Muscle of arm (tissue), 12 donors: ENCODE results near the gene MACROH2A1. TPM values are rescaled to one million over a fixed set of nuclear protein-coding genes. Genes with fewer than 3 reads are reported as not detected.

Experiments
- DNase-seq: peaks from one replicate; pipeline ENCODE4 v3.0.0-alpha.2; 2013
- polyA plus RNA-seq, 12 donors: library from polyadenylated mRNA; unstranded; fragments of 120-200 nt; gene quantifications; one replicate each; pipeline ENCODE4 v1.2.1, GENCODE V29; 2013; ENCODE audit not compliant: insufficient read length in 12 of 12

The MACROH2A1 gene
- polyA plus RNA-seq, 12 donors: 88.1 to 197 (median 101) TPM; not detected in 1

DNA sequence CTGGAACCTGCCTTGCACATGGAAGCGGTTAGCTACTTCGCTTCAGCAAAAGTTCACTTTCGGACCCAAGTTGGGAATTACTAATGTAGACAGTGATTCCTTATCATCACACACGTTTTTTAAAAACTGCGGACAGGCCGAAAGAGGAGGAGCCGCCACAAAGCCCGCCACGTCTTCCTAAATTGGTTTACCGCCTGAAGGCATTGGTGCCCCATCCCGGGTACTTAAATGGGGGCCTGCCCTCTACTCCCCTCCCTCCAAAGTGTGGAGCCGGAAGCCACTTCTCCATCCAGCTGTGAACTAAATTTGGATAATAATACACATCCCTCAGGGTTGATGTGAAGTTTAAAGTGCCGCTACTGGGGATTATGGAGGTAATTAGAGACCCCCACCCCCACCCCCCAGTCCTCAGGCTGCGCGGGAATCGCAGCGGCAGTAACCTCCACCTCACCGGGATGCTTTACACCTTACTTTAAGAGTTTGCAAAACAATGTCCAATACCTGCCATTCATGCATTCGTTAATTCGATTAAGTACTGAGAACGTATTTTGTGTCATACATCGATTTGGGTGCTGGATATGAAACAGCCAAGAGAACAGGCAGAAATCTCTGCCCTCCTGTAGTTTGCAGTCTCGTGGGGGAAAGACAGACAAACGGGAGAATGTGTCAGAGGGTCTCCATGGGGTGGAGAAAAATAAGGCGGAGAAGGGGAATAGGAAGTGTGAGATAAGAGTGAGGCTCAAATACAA is 937 bp upstream of the MACROH2A1 start:
- DNase-seq: peak; percentile 43

DNA sequence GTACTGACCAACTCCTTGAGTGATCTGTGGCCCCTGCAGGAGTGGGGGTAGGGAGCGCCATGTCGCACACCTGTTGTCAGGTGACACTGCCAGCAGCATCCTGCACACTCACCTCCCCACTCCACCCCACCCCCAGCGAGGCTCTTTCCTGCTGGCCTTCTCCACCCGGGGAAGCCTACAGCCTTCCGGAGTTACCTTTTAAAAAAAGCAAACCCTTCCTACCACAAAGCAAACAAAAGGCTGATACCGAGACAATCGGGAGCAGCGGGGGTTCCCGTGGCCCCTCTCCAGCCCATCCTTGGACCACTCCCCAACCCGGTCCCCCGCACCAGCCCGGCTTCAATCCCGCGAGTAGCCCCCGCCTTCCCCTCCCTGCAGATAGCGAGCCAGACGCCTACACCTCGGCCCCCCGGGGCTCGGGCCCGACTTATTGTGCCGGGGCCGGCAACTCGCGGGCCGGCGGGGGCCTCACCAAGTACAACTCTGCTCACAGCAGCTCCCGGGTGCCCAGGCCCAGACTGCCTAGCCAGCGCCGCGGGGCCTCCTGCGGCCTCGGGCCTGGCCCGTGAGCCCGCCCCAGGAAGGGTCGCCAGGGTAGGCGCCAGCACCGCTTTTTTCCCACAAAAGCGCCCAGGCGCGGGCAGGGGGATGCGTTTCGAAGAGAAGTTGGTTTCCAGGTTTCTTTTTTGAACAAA is 724 bp downstream of the MACROH2A1 start:
- no peak for DNase-seq

DNA sequence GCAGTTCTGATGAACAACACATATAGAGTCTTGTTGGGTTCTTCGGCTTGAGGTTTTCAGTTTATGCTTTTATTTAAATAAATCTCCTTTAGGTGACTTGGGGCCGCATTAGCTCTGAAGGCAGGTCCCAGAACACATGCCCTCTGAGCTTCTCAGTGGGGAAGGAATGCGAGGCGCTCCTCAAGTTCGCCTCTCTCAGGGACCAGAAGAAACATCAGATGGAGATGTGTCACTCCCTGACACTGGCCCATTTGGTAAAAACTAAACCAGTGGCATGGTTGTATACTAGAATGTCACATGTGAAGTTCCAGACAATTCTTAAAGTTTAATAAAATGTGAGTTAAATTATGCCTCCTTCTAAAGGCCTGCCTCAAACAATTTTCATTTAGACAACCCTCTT is 1.9 kb downstream of the MACROH2A1 start:
- DNase-seq: no peak

DNA sequence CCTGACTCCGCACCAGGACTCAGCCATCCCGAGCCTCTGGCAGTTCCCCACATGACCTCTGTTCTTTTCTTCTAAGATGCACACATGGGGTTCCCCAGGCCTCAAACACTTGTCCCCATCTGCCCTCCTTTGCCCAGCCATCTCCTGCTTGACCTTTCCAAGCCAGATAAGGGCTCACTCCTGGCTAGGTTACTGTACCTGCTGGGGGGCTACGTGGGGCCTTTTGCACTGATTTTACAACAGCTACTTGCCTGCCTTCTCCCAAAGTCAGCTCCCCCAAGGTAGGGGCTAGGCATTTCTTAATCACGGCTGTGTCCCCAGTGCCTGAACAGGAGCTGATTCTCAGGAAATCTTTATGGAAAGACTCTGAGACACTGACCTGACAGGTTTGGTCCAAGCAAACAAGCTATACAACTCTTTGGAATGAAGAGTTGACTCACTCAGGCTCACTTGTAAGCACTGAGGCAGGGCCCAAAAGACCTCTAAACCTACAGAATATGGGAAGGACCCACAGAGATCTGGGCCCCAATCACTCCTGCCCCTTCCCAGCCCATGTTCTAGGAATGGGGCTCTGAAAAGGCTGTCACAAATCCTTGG is 2.5 kb downstream of the MACROH2A1 start:
- no peak for DNase-seq

DNA sequence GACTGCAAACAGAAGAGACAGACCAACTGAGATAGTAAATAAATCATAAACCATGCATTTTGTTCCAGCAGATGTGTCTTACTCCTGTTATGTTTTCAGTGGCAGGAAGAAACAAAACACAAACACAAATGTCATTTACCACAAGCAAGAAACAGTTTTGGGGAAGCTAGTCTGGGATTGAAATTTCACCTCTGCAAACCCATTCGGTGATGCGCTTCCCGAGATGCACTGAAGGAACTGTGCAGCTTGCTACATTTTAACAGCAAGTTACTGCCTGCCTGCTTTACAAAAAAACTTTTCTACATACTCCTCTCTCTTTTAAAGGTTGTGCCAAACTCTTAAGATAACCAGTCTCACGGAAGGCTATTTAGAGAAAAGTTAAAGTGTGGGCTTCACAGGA is 3.2 kb downstream of the MACROH2A1 start:
- DNase-seq: no peak

DNA sequence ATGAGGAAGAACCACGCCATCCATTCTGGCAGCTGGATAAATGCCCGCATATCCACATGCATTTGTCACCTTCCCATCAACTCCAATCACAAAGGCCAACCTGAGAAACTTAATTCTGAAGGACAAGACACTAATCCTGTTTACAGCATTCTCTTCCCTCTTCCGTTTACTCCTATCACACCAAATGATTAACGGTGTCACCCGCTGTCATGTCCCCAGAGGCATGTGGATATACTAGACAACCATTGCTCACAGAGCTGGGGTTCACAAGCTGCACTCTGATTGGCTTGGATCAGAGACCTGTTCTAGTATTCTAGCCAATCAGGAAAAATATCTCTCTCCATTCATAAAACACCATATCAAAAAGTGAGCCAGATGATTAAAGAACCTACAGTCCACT is 3.6 kb downstream of the MACROH2A1 start:
- DNase-seq: no peak

DNA sequence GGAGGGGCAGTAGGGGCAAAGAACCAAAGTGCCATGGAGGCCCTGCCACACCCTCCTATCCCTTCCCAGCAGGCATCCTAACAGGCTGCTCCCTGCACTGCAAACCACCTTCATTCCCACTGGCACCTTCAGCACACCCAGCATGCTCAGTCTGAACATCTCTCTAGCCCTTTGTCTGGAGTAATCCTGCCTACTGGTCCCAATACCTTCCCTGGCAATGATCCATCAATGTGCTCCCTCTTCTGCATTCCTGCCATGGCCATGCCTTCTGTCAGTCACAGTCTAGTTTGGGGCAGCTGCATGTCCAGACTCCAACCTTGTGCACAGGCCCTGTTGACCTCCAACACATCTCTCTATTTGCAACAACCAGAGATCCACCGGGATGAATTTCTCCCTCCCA is 4.9 kb downstream of the MACROH2A1 start:
- DNase-seq: no peak

DNA sequence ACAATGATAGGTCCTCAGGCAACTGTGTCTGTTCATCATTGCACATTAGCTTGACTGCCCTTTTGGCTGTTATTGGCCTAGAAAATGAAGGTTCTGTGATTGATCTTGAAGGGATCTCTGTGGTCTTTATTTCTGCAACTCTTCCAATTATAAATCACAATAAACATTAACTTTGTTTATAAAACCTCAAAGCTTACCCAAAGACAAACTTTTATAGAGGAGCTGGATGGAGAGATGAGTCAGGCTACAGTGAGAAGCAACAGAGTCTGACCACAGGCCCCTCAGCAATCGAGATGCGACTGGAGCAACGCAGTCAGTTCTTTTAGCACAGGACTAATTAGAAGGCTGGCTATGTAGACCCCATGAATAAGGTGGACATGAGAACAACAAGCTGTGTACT is 5.3 kb downstream of the MACROH2A1 start:
- no peak for DNase-seq

DNA sequence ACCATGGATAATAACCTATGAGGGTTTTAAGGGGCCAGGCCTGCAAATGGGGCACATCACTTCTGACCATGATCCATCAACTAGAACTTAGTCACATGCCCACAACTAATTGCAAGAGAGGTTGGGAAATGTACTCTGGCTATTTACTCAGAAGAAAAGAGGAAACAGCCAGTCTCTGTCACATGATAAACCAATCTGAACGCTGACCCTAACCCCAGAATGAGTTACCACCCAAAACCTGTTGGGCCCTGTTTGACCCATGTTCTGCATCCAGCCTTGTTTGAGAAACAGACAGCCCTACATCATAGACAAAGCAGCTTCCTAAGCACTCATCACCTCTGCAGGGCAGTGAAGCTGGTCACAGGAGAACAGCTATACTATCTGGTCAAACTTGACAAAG is 5.8 kb downstream of the MACROH2A1 start:
- no peak for DNase-seq

DNA sequence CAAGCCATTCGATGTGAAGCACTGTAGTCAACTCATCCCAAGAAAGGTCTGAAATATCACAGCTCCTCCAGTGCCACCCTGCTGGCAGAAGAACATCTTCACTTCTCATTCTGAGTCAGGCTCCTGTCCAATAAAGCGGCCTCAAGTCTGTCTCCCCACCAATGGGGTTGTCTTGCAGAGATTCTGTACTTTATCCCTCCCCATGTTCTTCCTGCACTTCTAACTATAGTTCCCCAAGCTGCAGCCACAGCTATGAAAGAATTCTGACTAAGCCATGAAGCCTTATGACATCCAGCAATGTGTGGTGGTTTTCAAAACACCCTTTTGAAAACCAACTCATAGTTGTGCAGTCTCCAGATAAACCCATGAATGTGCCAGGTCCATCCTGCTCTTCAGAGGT is 6.8 kb downstream of the MACROH2A1 start:
- no peak for DNase-seq

DNA sequence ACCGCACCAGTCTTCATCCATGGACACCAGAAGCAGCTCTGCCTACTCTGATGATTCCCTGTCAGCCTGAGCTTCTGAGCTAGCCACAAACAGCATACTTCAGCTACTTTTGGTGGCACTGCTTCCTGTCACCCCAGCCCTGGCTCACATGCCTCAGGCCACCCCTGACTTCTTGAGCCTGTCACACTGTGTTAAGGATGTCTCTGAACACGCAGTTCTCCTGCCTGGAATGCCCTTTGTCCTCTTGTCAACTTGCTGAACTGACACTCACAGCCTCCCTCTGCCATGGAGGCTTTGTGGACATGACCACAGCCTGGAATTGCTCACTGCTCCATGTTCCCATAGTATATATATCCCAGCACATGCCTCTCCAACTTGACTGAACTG is 7.2 kb downstream of the MACROH2A1 start:
- DNase-seq: no peak

DNA sequence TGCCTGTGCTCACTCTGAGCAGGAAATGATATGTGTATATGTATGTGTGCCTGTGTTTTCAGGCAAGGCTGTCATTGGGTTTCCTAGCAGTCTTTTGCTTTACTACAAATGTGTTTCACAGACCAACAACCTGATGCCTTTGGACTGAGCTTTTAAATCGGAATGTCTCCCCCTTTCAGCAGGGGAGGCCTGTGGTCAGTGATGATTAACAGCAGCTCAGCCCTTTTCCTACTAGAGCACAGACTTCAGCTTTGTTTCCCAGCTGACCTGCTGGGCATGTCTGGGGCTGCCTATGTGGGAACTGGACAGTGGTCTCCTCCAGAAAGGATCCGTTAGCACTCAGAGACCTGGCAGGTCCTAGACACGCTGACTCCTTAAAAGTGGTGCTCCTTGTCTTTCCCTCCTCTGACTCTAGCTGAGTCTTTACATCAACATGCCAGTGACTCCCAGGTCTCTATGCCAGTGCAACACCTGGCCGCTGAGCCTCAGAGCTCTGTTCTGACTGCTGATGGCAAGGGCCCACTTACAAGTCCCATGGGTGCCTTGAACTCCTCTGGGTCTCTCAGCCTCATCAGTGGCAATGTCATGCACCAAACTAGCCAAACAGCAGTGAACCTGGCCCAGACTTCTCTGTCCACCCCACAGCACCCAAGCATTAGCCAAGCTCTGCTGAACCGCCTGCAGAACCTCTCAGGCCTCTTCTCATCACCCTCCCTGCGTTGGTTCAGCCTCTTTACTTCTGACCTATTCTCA is 7.7 kb downstream of the MACROH2A1 start:
- no peak for DNase-seq

DNA sequence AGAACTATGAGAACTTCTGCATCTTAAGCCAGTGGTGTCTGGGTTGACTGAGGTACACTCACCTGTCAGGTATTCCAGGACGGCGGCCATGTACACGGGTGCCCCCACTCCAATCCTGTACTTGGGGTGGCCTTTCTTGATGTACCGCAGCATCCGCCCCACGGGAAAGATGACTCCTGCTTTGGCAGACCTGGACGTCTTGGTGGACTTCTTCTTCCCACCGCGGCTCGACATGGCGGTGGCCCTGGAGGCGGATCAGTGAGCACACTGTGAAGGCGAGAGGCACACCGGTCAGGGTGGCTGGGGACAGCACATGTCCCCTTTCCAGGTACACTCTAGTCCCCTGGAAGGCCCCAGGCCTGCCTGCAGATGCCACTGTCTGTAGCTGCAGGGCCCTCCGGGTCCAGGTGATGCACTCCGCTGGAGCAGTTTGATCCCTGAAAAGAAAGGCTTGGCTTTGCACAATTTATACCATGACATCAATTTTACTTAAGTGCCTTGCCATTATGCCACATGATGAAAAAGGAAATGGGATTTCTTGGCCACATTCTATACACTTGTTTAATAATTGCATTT is 10.1 kb downstream of the MACROH2A1 start:
- DNase-seq: no peak

DNA sequence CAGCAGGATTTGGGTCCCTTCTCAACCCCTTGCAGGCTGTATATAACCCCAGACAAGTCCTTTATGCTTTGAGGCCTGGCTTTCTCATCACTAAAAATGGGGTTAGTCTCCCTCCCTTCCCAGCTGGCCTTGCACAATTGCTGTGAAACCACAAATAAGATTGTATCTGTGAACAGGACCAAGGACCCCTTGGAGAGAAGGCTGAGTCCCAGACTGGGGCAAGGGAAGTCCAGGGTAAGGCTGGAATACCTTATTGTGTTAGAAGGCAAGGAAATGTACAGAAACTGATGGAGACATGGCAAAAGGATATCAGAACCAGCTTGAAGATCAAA is 11.4 kb downstream of the MACROH2A1 start:
- DNase-seq: no peak

DNA sequence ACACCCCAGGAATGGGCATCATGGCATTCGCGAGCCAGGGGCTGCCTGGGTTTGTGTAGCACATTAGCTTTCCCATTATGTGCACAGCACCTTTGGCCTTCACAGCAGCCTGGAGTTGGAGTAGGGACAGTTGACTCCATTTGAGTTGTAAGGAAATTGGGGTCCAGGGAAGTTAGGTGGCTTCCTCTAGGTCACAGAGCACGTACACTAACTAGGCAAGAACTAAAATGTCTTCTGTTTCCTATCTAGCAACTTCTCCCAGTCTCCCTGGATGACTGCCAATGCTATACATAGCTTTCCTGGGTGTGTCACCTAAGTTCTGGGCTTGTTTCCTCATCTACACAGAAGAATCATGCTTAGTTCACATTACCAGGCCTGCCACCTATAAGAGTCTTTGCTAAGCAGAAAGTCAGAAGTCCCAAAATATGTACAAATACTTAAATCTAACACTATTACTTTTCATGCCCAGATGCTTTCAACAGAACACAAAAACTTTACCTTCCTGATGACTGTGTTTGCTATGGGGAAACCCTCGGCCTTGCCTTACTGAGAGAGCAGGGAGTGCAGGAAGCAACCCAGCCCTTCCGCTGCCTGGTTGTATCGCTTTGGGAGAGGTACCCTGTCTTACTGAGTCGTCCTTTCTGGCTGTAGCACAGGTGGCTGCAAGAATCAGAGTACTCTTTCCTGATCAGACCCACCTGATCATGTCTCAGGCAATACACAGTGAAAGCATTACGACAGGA is 12.0 kb downstream of the MACROH2A1 start:
- DNase-seq: peak; percentile 54

DNA sequence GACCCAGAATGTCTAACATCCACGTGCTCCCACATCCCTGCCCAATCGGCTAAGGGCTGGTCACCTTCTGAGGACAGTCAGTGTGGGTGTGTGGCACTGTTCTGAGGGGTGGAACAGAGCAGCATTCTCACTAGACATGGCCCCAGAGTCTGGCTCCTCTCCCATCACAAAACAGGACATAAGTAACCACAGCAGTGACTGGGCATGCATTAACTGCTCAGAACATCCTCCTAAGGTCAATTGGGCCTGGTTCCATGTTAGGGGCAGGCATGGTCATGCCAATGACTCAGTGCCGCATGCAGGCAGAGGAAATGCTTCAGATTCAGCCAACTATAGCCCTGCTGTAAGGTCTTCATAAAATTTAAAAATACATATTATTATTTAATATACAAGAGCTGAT is 12.9 kb downstream of the MACROH2A1 start:
- DNase-seq: no peak

DNA sequence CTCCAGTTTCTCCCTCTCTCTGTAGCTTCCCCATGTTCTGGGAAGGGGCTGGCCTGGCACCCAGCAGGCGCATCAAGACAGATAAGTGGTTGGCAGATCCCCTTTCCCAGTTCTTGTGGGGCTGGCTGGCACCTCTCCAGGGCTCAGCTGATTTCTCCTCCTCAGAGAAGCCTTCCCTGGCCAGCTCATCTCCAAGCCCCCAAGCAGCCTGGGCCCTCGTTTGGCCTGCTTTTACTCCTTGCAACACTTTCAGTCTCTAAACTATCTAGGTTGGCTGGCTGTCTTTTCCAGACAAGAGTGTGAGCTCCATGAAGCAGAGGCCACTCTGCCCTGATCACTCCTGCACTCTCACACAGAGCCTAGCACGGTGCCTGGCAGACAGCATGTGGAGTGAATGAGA is 13.5 kb downstream of the MACROH2A1 start:
- no peak for DNase-seq

DNA sequence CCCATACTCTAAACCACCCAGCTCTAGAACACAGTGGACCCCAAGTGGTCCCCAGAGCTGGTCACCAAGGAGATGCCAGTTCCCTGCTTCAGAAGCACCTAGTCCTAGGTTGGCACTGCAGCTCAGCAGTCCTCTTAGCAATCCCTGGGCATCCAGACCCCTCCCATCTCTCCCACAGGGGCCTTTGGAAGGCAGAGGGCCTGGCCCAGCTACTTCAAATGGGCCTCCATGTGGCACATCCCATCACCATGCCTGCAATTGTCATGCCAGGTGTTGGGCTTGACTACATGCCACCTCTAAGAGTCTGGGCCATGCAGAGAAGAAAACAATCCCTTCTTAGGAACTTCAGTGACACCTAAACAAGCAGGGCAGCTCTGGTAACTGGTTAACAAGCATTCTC is 14.1 kb downstream of the MACROH2A1 start:
- no peak for DNase-seq

DNA sequence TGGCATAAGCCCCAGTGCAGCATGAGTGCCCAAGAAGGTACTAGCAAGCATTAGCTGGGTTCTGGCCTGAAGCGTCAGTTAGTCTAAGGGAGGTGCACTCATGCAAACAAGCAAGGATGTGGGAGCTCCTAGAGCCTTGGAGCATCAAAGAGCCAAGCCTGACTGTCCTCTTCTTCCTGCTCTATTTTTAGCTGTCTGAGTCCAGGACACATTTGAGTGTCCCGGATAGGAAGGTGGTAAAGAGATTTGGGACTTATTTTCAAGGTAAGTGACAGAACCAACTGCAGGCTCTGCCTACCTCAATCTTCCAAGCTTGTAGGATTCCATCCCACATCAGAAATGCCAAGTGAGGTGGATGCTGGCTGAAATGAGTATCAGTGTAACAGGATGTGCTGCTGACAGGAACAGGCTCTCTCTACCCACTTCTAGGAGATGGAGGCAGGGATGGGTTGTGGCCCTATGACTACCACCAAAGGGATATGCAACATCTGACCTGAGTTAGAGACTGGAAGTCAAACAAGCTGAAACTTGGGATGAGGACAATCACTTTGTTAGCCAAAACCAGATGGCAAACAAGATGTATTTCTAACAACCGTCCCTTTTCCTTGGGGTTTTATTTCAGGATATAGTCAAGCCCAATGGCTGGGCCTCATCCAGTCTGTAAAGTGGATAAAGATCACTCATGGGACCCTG is 15.1 kb downstream of the MACROH2A1 start:
- no peak for DNase-seq

DNA sequence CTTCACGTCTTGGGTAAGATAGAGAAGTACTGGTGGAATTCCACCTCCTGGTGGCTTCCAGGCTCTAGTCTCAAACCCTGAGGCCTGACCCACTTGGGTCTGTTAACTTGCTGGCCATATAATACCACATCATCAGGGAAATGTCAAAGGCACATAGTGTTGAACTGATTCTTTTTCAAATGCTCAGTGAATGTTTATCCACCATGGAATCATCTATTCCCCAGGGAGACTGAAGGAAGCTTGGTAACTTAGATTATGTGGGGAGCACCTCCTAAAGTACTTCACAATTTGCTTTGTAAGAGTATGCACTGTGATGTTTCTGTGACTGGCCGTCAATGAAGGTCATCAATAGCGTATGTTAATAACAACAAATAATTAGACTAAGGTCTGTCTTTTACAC is 16.1 kb downstream of the MACROH2A1 start:
- DNase-seq: no peak
